HepG2 (cell line): ENCODE data around the gene PTPRH. TPM values are rescaled to one million over a fixed set of nuclear protein-coding genes. Genes with fewer than 3 reads are reported as not detected.

Experiments
- ATAC-seq: fragments of 200-7000 bp; cut with Tn5 transposase; 3 replicates; pipeline ENCODE4 v1.9.1; 2020; ENCODE audit warnings: mild to moderate bottlenecking, moderate library complexity
- BruUV-seq: library from RNA; stranded (reverse); fragments of 400-500 nt; replicated peaks from 2 replicates; lab custom pipeline; 2021; lab: Mats Ljungman, UMichigan
- CTCF ChIA-PET: fragments of 300-600 bp; formaldehyde crosslinking; extraction: SDS; loops from one replicate; lab custom pipeline; 2021; ENCODE audit warnings: low total read pairs, inconsistent platforms, low intra/inter-chr PET ratio; lab: Yijun Ruan, JAX
- POLR2A ChIA-PET: fragments of 350-600 bp; sonication (Branson Sonifier 250); formaldehyde crosslinking; loops from one replicate; lab custom pipeline; 2020; ENCODE audit warnings: antibody characterized with exemption, inconsistent platforms; lab: Yijun Ruan, JAX
- DNase-seq: peaks from one replicate; pipeline ENCODE4 v3.0.0-alpha.2; 2015; ENCODE audit warnings: low spot score
- FAIRE-seq: peaks from 3 replicates; lab custom pipeline; 2011; peaks lifted over from hg19 to GRCh38; lab: Jason Lieb, UNC
- H2AFZ ChIP-seq: one replicate; pipeline ENCODE4 v1.6.1; 2011; ENCODE audit warnings: low read length, inconsistent platforms
- H3K27ac ChIP-seq: fragments of 300-600 bp; 3 replicates; pipeline ENCODE4 v1.8.0; 2011; ENCODE audit warnings: mixed run types, mild to moderate bottlenecking, mixed read lengths, low read length, inconsistent platforms; ENCODE audit not compliant: insufficient read depth; ENCODE audit errors: extremely low read length
- H3K27me3 ChIP-seq, 2 experiments: fragments of 200-600 bp in 1 of 2; 2 replicates in 1 of 2; 3 replicates in 1 of 2; pipeline versions ENCODE4 v1.6.0 to v1.8.0; 2011; ENCODE audit warnings: low read length in 2 of 2, mild to moderate bottlenecking in 2 of 2, moderate library complexity in 2 of 2, inconsistent platforms in 1 of 2; ENCODE audit not compliant: insufficient read depth in 2 of 2, control insufficient read depth in 1 of 2
- H3K36me3 ChIP-seq, 2 experiments: fragments of 200-600 bp in 1 of 2; replicated peaks in 1 of 2; 2 replicates in 1 of 2; 3 replicates in 1 of 2; pipeline versions ENCODE4 v1.5.1 to v1.8.0; 2011; ENCODE audit warnings: low read length in 2 of 2, inconsistent platforms in 1 of 2; ENCODE audit not compliant: insufficient read depth in 2 of 2, control insufficient read depth in 1 of 2
- H3K4me1 ChIP-seq: 2 replicates; pipeline ENCODE4 v1.5.1; 2012; ENCODE audit warnings: low read length, inconsistent platforms; ENCODE audit not compliant: insufficient read depth
- H3K4me2 ChIP-seq: 2 replicates; pipeline ENCODE4 v1.6.0; 2011; ENCODE audit warnings: low read depth, low read length, inconsistent platforms
- H3K4me3 ChIP-seq, 3 experiments: fragments of 200-600 bp in 1 of 3; sonication (generic), shearing (Covaris generic) in 1 of 3; replicated peaks in 1 of 3; 2 replicates each; pipeline ENCODE4 v1.5.1; 2011 to 2016; ENCODE audit warnings: low read length in 3 of 3, inconsistent platforms in 2 of 3, low read depth in 2 of 3, mild to moderate bottlenecking in 2 of 3, control low read depth in 1 of 3, mixed read lengths in 1 of 3; ENCODE audit not compliant: insufficient read depth in 1 of 3
- H3K79me2 ChIP-seq: one replicate; pipeline ENCODE4 v1.6.1; 2011; ENCODE audit warnings: low read length, inconsistent platforms; ENCODE audit not compliant: insufficient read depth
- H3K9ac ChIP-seq: 2 replicates; pipeline ENCODE4 v1.6.0; 2011; ENCODE audit warnings: mild to moderate bottlenecking, low read depth, low read length, inconsistent platforms; ENCODE audit not compliant: insufficient read depth
- H3K9me3 ChIP-seq: 2 replicates; pipeline ENCODE4 v1.5.1; 2012; ENCODE audit warnings: mild to moderate bottlenecking, low read length
- H4K20me1 ChIP-seq: 2 replicates; pipeline ENCODE4 v1.6.0; 2011; ENCODE audit warnings: inconsistent platforms, mild to moderate bottlenecking, low read length, moderate library complexity; ENCODE audit not compliant: insufficient read depth
- HHEX ChIP-seq: IDR thresholded peaks from 2 replicates; pipeline ENCODE4 v1.6.1; 2016; ENCODE audit warnings: control low read depth
- HMGA1 ChIP-seq: sonication (generic); formaldehyde crosslinking; conservative IDR thresholded peaks from 2 replicates; pipeline ENCODE4 v1.4.0; 2020; ENCODE audit warnings: missing genetic modification reagents
- XRCC5 ChIP-seq: fragments of 200-400 bp; formaldehyde crosslinking; optimal IDR thresholded peaks from 2 replicates; pipeline ENCODE3; 2017; ENCODE audit warnings: mild to moderate bottlenecking, low read length
- WGBS: methylation state at CpG from one replicate; pipeline ENCODE4 v1.1.6; 2017; ENCODE audit warnings: low lambda C conversion rate; 5-methylcytosine and 5-hydroxymethylcytosine counted together
- in situ Hi-C: cut with HindIII; loops from 2 replicates; pipeline ENCODE4 v1.10.0; 2017; ENCODE audit warnings: low pct_unique_long_range_greater_than_20kb; ENCODE audit not compliant: extremely low pct_ligation_motif_present
- intact Hi-C: fragments of 100-400 bp; cut with micrococcal nuclease; formaldehyde crosslinking; loops from one replicate; pipeline ENCODE4 v1.10.0; 2022; ENCODE audit not compliant: unreplicated experiment
- polyA plus RNA-seq, 8 experiments: library from polyadenylated mRNA; depleted of rRNA in 3 of 8; stranded (reverse) in 7 of 8; unstranded in 1 of 8; fragments of >200 nt; fragmentation: Illumina TruSeq in 4 of 8; extraction: Trizol in 4 of 8; gene quantifications; 2 replicates each; pipeline versions ENCODE4 v1.2.1 to v1.2.3, GENCODE V29; 2011 to 2016; ENCODE audit warnings: low read depth in 4 of 8, missing spikeins in 1 of 8, mixed read lengths in 1 of 8; ENCODE audit not compliant: insufficient read depth in 1 of 8
- total RNA-seq, 5 experiments: library from RNA; depleted of rRNA; stranded (reverse); fragments of >200 nt; fragmentation: Illumina TruSeq; extraction: Trizol; gene quantifications; 2 replicates each; pipeline ENCODE4 v1.2.3, GENCODE V29; 2016; ENCODE audit warnings: low read depth in 1 of 5
- TF ChIP-seq, protein P1 (sequence below): sonication (generic); formaldehyde crosslinking; IDR thresholded peaks from 2 replicates; pipeline ENCODE4 v1.4.0; 2020; ENCODE audit warnings: missing genetic modification reagents, borderline replicate concordance
- TF ChIP-seq, protein P2 (sequence below): sonication (generic); formaldehyde crosslinking; IDR thresholded peaks from 2 replicates; pipeline ENCODE4 v1.5.0; 2020; ENCODE audit warnings: mild to moderate bottlenecking, missing genetic modification reagents, borderline replicate concordance
- TF ChIP-seq, protein P3 (sequence below): sonication (generic); formaldehyde crosslinking; IDR thresholded peaks from 2 replicates; pipeline ENCODE4 v1.4.0; 2020; ENCODE audit warnings: missing genetic modification reagents, borderline replicate concordance

Gene PTPRH
- total and polyA plus RNA-seq, 2 of the 13 experiments (the other 11 are each of a cell fraction or from before 2014, with no cell fraction given) = 14.7 to 125 TPM

DNA sequence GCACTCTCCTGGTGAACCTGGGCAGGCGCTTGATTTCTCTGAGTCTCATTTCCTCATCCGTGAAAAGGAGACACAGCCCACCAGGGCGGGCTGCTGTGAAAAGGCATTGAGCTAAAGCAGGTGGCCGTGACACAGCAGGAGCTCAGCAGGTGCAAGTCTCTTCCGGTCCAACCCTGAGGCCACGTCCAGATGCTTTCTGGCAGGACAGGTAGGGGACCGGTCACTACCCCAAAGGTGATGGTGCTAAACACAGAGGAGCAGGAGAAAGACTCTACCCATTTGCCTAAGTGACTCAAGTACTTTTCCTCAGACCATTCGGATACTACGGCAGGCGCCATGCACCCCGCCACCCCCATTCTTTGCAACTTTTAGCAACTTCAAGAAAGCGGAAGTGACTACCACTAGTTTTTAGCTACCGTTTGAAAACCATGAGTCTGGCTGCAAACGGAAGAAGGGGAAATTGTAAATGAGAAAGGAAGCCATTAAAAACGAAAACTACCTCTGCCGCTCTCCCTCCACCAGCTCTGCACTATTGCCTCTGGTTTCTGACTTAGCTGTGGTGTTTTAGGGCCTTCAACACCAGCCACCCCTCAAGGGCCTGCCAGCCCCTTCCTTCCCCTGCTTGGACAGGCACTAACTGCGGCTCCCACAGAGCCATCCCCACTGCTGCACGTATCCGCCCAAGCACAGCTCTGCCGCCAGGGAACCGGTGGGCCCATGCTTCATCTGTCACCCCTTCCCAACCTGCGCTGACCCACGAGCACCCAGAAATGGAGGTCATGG lies 44.7 kb upstream of the PTPRH start (continued):
- TF ChIP-seq, protein P1, sequence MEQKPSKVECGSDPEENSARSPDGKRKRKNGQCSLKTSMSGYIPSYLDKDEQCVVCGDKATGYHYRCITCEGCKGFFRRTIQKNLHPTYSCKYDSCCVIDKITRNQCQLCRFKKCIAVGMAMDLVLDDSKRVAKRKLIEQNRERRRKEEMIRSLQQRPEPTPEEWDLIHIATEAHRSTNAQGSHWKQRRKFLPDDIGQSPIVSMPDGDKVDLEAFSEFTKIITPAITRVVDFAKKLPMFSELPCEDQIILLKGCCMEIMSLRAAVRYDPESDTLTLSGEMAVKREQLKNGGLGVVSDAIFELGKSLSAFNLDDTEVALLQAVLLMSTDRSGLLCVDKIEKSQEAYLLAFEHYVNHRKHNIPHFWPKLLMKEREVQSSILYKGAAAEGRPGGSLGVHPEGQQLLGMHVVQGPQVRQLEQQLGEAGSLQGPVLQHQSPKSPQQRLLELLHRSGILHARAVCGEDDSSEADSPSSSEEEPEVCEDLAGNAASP (CRISPR knock-in tag) = no peak
- TF ChIP-seq XRCC5 = no peak
- no peak for TF ChIP-seq HMGA1 (CRISPR knock-in tag)

DNA sequence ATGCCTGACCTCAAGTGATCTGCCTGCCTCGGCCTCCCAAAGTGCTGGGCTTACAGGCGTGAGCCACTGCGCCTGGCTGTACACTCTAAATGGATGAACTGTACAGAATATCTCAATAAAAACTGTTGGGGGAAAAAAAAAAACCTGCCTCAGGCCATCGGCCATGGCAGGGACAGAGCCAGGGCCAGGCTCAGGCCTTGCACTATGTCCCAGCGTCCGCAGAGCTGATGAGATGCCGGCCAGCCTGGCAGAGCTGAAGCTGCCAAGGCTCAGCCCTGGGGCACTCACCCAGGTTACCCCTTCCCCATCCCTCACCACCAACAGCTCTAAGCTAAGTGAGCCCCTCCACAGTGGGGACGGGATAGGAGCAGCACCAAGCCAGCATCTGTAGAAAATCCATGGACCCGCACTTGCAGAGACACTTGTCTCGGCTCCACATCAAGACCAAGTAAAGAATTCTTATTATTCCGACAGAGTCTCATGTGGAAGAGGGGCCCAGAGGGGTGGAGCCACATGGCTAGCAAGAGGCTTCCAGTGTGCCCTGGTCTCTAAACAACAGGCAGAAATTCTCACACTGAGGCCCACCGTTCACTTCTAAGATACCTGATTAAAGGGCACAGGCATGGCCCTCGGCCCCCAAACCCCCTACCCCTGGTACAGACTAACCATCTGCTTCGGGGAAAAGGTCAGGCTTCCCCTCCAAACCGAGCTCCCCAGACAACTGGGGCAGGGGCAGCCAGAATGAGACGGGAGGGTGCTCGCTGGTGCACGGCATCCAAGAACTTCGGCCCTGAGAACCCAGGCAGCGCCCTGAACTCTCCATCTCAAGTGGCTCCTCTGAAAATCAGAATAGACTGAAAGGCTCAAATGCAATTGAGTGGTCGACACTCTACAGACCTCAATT lies 43.7 kb upstream of the PTPRH start:
- H2AFZ ChIP-seq = no peak overlapping the region
- peaks cover 68% of the 10 kb centered on the region for H3K4me1 ChIP-seq
- H3K4me3 ChIP-seq = no peak overlapping the region
- ATAC-seq = no peak
- H3K9ac ChIP-seq = no peak overlapping the region
- no peak overlapping the region for H3K27ac ChIP-seq
- H3K27me3 ChIP-seq = no peaks in the 10 kb centered on the region; a peak in 1 of 5 replicates
- H3K4me2 ChIP-seq = no peak overlapping the region
- in situ Hi-C loops = no loop called here
- intact Hi-C loops = no loop called here
- no peak for FAIRE-seq
- BruUV-seq = no TSS peak
- H4K20me1 ChIP-seq = peaks cover 71% of the 10 kb centered on the region
- DNase-seq = no peak
- H3K9me3 ChIP-seq = no peaks in the 10 kb centered on the region
- H3K79me2 ChIP-seq = peaks cover 96% of the 10 kb centered on the region
- peaks cover 11 to 42% of the 10 kb centered on the region in 2 experiments; a peak in 4 of 5 replicates for H3K36me3 ChIP-seq
- ChIA-PET CTCF (no interaction called here), POLR2A (interaction anchor here (1.4 kb wide), 1 partner anchor 27 kb away, joined by 3 read pairs; the partner anchor contains the start of gene HSPBP1)
- WGBS = 96% methylated on average over 13 of the region's 21 CpGs
- TF ChIP-seq, protein P2, sequence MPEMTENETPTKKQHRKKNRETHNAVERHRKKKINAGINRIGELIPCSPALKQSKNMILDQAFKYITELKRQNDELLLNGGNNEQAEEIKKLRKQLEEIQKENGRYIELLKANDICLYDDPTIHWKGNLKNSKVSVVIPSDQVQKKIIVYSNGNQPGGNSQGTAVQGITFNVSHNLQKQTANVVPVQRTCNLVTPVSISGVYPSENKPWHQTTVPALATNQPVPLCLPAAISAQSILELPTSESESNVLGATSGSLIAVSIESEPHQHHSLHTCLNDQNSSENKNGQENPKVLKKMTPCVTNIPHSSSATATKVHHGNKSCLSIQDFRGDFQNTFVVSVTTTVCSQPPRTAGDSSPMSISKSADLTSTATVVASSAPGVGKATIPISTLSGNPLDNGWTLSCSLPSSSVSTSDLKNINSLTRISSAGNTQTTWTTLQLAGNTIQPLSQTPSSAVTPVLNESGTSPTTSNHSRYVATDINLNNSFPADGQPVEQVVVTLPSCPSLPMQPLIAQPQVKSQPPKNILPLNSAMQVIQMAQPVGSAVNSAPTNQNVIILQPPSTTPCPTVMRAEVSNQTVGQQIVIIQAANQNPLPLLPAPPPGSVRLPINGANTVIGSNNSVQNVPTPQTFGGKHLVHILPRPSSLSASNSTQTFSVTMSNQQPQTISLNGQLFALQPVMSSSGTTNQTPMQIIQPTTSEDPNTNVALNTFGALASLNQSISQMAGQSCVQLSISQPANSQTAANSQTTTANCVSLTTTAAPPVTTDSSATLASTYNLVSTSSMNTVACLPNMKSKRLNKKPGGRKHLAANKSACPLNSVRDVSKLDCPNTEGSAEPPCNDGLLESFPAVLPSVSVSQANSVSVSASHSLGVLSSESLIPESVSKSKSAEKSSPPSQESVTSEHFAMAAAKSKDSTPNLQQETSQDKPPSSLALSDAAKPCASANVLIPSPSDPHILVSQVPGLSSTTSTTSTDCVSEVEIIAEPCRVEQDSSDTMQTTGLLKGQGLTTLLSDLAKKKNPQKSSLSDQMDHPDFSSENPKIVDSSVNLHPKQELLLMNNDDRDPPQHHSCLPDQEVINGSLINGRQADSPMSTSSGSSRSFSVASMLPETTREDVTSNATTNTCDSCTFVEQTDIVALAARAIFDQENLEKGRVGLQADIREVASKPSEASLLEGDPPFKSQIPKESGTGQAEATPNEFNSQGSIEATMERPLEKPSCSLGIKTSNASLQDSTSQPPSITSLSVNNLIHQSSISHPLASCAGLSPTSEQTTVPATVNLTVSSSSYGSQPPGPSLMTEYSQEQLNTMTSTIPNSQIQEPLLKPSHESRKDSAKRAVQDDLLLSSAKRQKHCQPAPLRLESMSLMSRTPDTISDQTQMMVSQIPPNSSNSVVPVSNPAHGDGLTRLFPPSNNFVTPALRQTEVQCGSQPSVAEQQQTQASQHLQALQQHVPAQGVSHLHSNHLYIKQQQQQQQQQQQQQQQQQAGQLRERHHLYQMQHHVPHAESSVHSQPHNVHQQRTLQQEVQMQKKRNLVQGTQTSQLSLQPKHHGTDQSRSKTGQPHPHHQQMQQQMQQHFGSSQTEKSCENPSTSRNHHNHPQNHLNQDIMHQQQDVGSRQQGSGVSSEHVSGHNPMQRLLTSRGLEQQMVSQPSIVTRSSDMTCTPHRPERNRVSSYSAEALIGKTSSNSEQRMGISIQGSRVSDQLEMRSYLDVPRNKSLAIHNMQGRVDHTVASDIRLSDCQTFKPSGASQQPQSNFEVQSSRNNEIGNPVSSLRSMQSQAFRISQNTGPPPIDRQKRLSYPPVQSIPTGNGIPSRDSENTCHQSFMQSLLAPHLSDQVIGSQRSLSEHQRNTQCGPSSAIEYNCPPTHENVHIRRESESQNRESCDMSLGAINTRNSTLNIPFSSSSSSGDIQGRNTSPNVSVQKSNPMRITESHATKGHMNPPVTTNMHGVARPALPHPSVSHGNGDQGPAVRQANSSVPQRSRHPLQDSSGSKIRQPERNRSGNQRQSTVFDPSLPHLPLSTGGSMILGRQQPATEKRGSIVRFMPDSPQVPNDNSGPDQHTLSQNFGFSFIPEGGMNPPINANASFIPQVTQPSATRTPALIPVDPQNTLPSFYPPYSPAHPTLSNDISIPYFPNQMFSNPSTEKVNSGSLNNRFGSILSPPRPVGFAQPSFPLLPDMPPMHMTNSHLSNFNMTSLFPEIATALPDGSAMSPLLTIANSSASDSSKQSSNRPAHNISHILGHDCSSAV = no peak
- TF ChIP-seq, protein P3, sequence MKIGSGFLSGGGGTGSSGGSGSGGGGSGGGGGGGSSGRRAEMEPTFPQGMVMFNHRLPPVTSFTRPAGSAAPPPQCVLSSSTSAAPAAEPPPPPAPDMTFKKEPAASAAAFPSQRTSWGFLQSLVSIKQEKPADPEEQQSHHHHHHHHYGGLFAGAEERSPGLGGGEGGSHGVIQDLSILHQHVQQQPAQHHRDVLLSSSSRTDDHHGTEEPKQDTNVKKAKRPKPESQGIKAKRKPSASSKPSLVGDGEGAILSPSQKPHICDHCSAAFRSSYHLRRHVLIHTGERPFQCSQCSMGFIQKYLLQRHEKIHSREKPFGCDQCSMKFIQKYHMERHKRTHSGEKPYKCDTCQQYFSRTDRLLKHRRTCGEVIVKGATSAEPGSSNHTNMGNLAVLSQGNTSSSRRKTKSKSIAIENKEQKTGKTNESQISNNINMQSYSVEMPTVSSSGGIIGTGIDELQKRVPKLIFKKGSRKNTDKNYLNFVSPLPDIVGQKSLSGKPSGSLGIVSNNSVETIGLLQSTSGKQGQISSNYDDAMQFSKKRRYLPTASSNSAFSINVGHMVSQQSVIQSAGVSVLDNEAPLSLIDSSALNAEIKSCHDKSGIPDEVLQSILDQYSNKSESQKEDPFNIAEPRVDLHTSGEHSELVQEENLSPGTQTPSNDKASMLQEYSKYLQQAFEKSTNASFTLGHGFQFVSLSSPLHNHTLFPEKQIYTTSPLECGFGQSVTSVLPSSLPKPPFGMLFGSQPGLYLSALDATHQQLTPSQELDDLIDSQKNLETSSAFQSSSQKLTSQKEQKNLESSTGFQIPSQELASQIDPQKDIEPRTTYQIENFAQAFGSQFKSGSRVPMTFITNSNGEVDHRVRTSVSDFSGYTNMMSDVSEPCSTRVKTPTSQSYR (CRISPR knock-in tag) = no peak
- no peak for TF ChIP-seq HHEX (CRISPR knock-in tag)
